ENCODE measurements around the gene REL.

REL gene

DNA sequence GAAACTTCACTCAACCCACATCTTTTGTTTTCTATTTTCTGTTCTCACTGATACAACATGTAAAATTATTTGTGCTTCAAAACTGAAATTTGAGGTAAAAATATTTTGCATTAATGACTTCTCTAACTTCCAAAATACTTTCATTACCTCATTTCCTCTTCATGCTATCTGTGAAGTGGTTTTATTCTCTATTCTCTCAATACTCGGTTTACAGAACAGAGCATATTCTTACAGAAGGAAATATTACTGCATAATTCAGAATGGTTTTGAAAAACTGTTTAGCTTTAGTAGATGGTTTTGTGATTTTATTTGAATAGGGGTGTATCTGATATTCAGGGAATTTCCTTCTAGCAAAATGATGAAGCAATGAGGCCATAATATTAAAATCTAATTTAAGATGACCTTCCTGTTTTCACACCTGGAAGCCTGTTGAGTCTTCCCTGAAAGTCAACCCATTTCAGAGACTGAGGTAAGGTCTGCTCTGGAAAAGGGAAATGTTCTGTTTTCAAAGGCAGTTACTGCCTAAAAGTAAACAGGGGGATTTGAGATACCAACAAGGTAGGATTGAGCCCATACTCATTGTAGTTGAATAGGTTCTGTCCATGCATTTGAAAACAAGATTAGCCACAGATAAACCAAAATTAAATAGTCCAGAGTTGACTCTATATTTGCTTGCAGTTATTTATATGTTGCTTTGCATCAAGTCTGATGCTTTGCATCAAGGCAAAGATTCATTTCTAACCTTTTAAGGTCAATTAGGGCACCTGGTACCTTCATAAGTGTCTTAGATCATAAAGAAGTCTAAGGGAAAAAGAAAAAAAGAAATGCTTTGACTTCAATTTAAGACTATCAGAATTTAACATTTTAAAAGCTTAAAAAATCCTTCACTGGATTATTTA is 85.4 kb downstream of the REL start:
- DNase-seq, result no peak

DNA sequence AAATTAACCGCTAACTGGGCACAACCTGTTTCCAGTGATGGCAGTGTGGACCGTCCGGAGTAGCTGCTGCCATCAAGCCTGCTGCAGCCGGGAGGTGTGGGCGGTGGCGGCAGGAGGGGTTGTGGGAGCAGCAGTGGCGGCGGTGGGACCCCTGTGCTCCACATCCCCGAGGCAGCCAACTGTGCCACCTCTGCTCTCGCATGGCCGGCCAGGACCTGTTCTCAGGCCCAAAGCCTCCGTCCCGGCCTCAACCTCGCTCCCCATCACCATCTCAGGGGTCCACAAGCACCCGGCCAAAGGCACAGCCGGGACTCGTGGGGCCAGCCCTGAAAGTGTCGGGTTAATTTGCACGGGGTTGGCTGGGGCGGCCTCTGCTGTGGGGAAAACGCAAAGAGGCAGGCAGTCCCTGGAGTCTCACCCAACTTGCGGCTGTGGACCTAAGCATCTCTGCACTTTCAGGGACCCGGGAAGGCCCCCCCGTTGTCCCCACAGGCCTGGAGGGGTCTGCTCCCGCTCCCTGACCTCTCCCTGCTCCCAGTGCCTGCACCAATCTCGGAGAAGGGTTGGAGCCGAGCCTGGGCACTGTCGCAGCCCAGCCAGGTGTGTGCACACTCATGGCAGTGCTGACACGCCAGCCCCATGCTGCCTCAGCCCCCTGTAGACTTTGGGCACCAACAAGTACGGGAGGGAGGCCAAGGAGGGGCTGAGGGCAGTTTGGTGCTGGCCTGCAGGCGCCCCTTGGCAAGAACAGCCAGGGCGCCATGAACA is 91.7 kb downstream of the REL start:
- no peak for DNase-seq

DNA sequence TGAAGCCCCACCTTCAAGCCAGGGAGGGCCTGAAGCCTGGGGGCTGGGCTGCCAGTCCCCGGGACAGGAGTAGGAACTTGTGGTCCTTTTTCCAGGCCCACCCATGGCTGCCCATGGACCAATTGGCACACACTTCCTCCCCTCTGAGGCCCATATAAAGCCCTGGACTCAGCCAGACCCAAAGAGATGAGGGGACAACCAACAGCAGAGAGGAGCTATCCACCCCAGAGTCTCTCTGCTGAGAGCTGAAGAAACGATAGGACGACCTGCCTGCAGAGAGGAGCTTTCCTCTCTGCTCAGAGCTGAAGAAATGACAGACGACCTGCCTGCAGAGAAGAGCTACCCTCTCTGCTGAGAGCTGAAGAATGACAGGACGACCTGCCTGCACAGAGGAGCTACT is 92.3 kb downstream of the REL start:
- DNase-seq, result no peak

DNA sequence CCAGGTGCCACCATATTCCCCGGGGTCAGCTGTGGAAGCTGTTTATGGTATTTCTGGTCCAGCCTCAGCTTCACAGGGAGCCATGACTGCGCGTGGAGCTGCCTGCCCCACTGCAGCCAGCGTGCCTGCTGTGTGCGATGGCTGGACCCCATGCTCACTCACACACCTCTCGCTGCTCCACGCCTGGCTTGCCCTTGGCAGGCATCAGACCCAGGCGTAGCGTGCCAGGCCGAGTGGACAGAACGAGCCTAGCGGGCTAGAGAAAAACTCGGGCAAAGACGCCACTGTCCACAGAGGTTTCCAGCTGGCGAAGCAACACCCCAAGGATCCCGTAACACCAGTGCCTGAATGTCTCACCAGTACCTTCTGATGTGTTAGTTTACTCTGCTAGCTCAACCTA is 93.3 kb downstream of the REL start:
- DNase-seq, result no peak
